H4 (cell line): ENCODE results near the gene RERE. TPM values are rescaled to one million over a fixed set of nuclear protein-coding genes. Genes with fewer than 3 reads are reported as not detected.
A peak's percentile ranks its signal among the peaks of the same experiment; 100 is the strongest.

Experiments used
- DNase-seq: peaks from one replicate; pipeline ENCODE4 v3.0.0-alpha.2; 2015; ENCODE audit warnings: low spot score
- total RNA-seq: library from RNA; depleted of rRNA; stranded (reverse); fragments of >200 nt; shearing (Covaris generic); gene quantifications from 2 replicates; pipeline ENCODE4 v1.2.3, GENCODE V29; 2014

The RERE gene
- total RNA-seq, 1 experiment from 2014 or later = 19.1 TPM

DNA sequence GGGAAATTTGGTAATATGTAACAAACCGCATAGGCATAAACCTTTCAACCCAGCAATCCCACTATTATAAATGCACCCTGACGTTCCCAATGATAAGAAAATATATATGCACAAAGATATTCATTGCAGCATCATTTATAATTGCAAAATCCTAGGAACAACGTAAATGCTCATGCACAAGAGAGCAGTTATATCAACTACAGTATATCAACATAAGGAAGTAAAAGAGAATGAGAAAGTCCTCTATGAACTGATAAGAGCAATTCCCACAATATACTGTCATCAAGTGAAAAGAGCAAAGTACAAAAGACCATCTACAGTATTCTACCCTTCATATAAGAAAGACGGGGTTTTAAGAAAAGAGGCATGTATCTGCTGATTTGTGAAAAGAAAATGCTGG is 269.6 kb downstream of the RERE start:
- no peak for DNase-seq

- DNase-seq = no peak
Observed at GRCh38 chr1:8545078-8545477, 272.4 kb downstream of the RERE start.

DNA sequence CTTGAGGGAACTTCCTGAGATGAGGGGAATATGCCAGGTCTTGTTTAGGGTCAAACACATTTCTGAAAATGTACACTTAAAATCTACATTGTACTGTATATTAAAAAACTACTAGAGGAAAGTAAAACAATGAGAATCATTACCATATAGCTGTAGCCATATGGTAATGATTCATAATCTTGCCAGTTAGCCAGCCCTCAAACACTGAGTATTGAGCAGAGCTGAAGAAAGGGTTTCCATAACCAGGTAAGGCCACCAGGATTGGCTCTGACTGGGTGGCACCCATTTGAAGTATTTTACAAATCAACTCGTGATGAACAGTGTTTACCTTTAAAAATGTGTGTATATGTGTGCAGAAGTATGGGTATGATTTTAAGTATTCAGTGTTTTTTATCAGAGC is 272.8 kb downstream of the RERE start:
- no peak for DNase-seq

DNA sequence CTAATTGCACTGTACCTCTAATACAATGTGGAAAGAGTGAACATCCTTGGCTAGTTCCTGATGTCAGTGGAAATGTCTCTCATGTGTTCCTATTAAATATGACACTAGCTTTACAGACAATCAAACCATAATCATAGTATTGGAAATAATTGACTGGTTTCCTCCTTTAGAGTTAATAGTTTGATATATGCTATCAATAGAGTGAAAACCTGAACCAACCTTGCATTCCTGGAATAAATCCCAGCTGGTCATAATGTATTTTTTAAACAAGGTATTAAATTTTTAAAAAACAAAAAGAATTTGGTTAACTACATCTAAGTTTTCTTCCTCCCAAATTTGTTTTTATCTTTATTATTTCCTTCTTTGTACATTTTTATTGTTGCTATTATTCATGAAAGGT is 273.5 kb downstream of the RERE start:
- DNase-seq = no peak

GRCh38 chr1:8541961-8542521 is 275.4 kb downstream of the RERE start:
- DNase-seq = no peak

- DNase-seq = no peak
Observed at GRCh38 chr1:8540971-8541370, 276.5 kb downstream of the RERE start.

DNA sequence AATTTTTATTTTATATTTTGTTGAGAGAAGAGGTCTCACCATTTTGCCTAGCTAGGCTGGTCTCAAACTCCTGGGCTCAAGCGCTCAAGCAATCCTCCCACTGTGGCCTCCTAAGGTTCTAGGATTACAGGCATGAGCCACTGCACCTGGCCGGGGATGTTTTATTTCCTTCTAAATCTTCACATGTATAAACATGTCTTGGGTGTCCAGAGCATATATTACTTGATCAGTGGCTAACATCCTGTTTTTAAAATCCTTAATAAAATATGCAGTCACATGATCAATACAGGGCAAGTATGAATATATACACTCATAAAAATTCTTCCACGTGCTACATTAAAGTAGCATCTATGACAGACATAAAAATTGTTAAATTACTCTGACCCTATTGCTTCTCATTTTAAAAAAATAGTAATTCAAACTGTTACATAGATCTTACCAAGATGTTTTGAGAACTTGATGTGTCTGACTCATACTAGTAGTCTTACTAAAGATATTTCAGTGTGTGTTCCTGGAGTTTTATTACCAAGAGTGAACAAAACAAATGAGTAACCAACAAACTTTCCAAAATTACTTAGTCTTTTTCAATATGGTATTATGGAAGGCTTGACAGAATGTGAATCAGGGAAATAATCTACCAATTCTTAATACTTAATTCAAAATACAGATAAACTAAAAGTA is 277.0 kb downstream of the RERE start:
- no peak for DNase-seq

DNA sequence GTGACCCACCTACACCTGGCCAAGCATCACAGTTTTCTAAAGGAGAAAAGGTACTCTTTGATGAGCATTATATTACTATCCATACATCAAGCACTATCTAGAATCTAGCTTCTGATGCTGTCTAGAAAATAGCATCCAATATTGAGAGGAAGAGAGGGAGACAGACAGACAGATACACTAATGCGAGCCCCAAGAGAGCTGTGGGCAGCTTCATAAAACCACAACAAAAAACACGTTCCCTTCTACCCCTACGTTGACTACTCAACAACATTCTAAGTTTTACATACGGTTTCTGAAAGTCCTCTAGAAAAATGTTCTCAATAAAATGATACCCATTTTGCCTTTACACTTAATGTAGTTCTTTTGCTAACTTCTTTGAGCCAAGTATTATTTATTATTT is 277.8 kb downstream of the RERE start:
- no peak for DNase-seq

GRCh38 chr1:8538502-8538901 is 278.9 kb downstream of the RERE start:
- DNase-seq = no peak

DNA sequence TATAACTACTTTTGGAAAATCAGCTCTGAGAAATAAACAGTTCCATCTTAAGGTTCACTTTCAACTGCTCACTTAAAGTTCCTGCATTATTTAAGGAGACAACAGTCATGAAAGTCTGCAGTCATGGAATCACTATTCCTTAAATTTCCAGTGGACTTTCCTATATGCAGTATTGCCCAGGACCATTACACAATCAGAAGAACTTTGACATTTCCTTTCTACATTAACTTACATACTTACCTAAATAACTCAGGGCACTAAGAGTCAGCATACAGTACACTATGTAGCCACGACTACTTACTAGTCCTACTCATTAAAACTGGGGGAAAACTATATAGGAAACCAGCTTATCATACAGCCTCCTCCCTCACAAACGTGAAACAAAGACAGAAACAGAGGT is 279.4 kb downstream of the RERE start:
- DNase-seq = no peak

DNA sequence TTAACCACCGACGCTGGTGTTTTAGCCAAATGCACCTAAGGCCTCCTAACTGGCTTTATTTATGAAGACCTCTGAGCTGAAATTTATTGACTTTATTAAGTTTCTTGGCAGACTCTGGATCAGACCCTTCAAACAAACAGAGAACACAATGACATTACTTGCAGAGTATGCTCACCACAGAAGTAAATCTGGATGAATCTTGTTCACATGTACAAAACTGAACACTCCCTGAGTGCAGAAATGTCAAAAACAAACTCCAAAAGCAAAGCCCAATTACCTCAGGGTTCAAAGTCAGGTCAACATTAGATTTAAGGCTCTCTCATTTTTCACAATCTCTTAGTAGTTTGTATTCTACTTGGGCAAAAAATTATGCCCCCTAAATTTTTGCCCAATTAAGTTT is 280.9 kb downstream of the RERE start:
- DNase-seq = no peak

DNA sequence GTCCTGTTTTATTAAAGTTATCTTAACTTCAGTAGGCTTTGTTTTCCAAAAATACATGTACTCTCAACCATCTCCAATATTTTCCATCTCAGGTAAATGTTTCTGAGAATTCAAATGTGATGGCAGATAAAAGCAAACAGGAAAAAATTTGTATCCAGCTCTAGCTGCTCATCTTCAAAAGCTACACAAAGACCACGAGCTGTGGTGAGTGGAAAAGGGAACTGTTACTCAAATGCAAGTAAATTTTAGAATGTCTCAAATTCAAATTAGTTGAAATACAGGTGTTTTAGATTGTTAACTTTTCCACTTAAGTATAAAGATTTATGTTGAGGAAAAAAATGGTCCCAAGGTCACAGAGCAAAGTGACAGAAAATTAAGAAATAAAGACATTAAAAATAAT is 283.5 kb downstream of the RERE start:
- no peak for DNase-seq

DNA sequence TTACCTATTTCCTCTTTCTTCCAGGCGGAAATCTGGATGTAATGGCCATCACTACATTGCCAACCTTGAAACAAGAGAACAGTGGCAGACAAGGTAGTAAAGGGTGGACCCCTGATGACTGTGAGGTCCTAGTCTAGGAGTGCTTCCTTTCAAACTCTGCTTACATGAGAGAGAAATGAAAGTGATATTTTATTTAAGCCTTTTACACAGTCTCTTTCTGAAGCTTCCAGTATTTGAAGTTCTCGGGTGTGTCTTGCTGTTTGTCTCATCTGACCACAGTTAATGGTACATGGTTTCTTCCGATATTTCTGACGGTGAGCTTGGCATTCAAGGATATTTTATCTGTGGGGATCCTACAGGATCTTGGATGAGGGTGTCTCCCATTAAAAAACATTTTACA is 284.3 kb downstream of the RERE start:
- DNase-seq = no peak

- no peak for DNase-seq
Observed at GRCh38 chr1:8529901-8530300, 287.5 kb downstream of the RERE start.

GRCh38 chr1:8527941-8528340 is 289.5 kb downstream of the RERE start:
- no peak for DNase-seq

DNA sequence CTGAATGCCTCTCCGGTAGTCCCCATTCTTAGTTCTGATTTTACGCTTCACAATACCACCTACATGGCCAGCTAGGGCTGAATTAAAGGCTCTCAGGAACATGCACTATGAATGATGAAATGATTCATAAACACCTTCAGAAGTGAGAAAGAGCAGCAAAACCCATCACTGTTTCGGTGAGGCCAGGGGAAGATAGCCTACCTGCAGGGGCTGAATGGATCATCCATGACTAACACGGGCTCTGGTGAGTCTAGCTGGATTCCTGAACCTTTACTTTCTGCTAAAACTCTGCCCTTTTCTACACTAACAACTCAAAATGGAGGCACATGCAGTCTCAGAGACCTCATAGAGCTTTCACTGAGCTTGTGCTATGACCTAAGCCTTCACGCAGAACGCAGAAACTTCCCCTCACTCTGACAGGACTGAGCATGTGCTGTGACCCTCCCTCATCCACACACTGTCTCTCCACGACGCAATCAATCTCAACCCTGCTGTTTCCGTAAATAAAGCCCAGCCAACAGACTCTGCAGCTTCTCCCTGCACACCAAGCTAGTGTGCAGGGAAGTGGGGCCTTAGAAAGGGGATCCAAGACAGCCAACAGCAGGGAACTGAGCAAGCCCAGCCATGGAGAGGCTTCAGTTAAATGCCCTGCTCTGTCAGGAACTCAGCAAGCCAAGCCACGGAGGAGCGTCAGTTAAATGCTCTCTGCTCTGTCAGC is 291.7 kb downstream of the RERE start:
- peak; percentile 92 for DNase-seq

GRCh38 chr1:8525216-8525557 is 292.3 kb downstream of the RERE start:
- no peak for DNase-seq

- no peak for DNase-seq
Observed at GRCh38 chr1:8524627-8525157, 292.7 kb downstream of the RERE start.

- no peak for DNase-seq
Observed at GRCh38 chr1:8523666-8524206, 293.7 kb downstream of the RERE start.

GRCh38 chr1:8520483-8520966 is 296.9 kb downstream of the RERE start:
- DNase-seq = peak; percentile 59

- no peak for DNase-seq
Observed at GRCh38 chr1:8519167-8519566, 298.3 kb downstream of the RERE start.

GRCh38 chr1:8518490-8518801 is 299.0 kb downstream of the RERE start:
- no peak for DNase-seq
